Sigmoid colon (tissue), 7 donors: ENCODE data around the gene BTAF1. TPM values are rescaled to one million over a fixed set of nuclear protein-coding genes. Genes with fewer than 3 reads are reported as not detected.

ENCODE experiments used
- DNase-seq: peaks from one replicate; pipeline ENCODE4 v3.0.0-alpha.2; 2019
- H3K27ac ChIP-seq, 4 donors: fragments of 200-600 bp; sonication (generic); one replicate each; pipeline ENCODE4 v1.5.1; 2016 to 2019; ENCODE audit warnings: mild to moderate bottlenecking in 1 of 4
- H3K27me3 ChIP-seq, 3 donors: fragments of 200-600 bp; sonication (generic); one replicate each; pipeline ENCODE4 v1.5.1; 2019; ENCODE audit warnings: mild to moderate bottlenecking in 1 of 3
- H3K36me3 ChIP-seq, 4 donors: fragments of 200-600 bp; sonication (generic); one replicate each; pipeline ENCODE4 v1.5.1; 2016 to 2019
- H3K4me1 ChIP-seq, 4 donors: fragments of 200-600 bp; sonication (generic); one replicate each; pipeline ENCODE4 v1.5.1; 2017 to 2019
- H3K4me3 ChIP-seq, 4 donors: fragments of 200-600 bp; sonication (generic); one replicate each; pipeline ENCODE4 v1.5.1; 2017 to 2019; ENCODE audit warnings: mild to moderate bottlenecking in 2 of 4, moderate library complexity in 1 of 4
- H3K9me3 ChIP-seq, 4 donors: fragments of 200-600 bp in 3 of 4; sonication (generic) in 3 of 4; one replicate each; pipeline versions ENCODE4 v1.5.1 to v1.6.1; 2013 to 2019
- CTCF ChIP-seq, 4 experiments: fragments of 450-650 bp in 3 of 4; fragments of 200-600 bp in 1 of 4; IDR thresholded peaks; one replicate each; pipeline ENCODE4 v1.5.1; 2016 to 2019; ENCODE audit warnings: antibody characterized with exemption in 4 of 4, mild to moderate bottlenecking in 3 of 4, moderate library complexity in 2 of 4
- EP300 ChIP-seq, 4 donors: sonication (generic); formaldehyde crosslinking; IDR thresholded peaks; one replicate each; pipeline ENCODE4 v1.6.1; 2017; ENCODE audit warnings: antibody characterized with exemption in 4 of 4
- POLR2A ChIP-seq, 2 donors: fragments of 450-650 bp; IDR thresholded peaks; one replicate each; pipeline ENCODE4 v1.6.1; 2016; ENCODE audit warnings: antibody characterized with exemption in 2 of 2, mild to moderate bottlenecking in 2 of 2, moderate library complexity in 2 of 2
- POLR2AphosphoS5 ChIP-seq, 4 donors: sonication (generic); formaldehyde crosslinking; IDR thresholded peaks; one replicate each; pipeline ENCODE4 v1.6.1; 2017; ENCODE audit warnings: antibody characterized with exemption in 4 of 4
- WGBS, 2 donors: extraction: QIAGEN DNeasy Blood & Tissue Kit; methylation state at CpG; one replicate each; pipeline ENCODE4 v1.1.7; 2013; 5-methylcytosine and 5-hydroxymethylcytosine counted together
- intact Hi-C: fragments of 100-400 bp; cut with DNase I; formaldehyde crosslinking; loops from one replicate; pipeline ENCODE4 v1.15.1; 2023
- polyA plus RNA-seq, 3 donors: library from polyadenylated mRNA; stranded (reverse); fragments of 200-250 nt; gene quantifications; one replicate each; pipeline ENCODE4 v1.2.3, GENCODE V29; 2013
- total RNA-seq, 4 donors: library from RNA; depleted of rRNA; stranded (reverse); fragments of >200 nt; gene quantifications; one replicate each; pipeline ENCODE4 v1.1.0, GENCODE V29; 2016
- donor health status: healthy with polysubstance abuse.
- donor health status: Bipolar disorder and iron deficiency.
- donor health status: healthy.

BTAF1 gene
- total and polyA plus RNA-seq, 7 donors = 1.8 to 45.5 (median 34.6) TPM

- intact Hi-C loops = no loop called here
- H3K9me3 ChIP-seq = no peaks in the 10 kb centered on the region
- WGBS, 2 donors = 76 to 78% methylated on average over 1 of the region's 1 CpG
- TF ChIP-seq CTCF (IDR thresholded peaks at IDR 0.05) = no peak
- H3K4me3 ChIP-seq = no peak overlapping the region
- no peaks in the 10 kb centered on the region for H3K4me1 ChIP-seq
- DNase-seq = no peak
- H3K27me3 ChIP-seq = no peaks in the 10 kb centered on the region
- H3K36me3 ChIP-seq = peaks cover 0 to 54% (median 18%) of the 10 kb centered on the region in 4 donors
- no peak overlapping the region for H3K27ac ChIP-seq
Observed at GRCh38 chr10:91980319-91980718, 56.7 kb downstream of the BTAF1 start.

- H3K27ac ChIP-seq = no peak overlapping the region
- DNase-seq = no peak
- H3K27me3 ChIP-seq = no peaks in the 10 kb centered on the region
- H3K4me3 ChIP-seq = no peak overlapping the region
- intact Hi-C loops = no loop called here
- no peaks in the 10 kb centered on the region for H3K4me1 ChIP-seq
- TF ChIP-seq POLR2AphosphoS5 (IDR thresholded peaks at IDR 0.05) (no peak), EP300 (IDR thresholded peaks at IDR 0.05) (no peak), CTCF (IDR thresholded peaks at IDR 0.05) (no peak), POLR2A (IDR thresholded peaks at IDR 0.05) (no peak)
- H3K36me3 ChIP-seq = peaks cover 0 to 64% (median 18%) of the 10 kb centered on the region in 4 donors
- H3K9me3 ChIP-seq = no peaks in the 10 kb centered on the region
Observed at GRCh38 chr10:91983416-91983815, 59.8 kb downstream of the BTAF1 start.

DNA sequence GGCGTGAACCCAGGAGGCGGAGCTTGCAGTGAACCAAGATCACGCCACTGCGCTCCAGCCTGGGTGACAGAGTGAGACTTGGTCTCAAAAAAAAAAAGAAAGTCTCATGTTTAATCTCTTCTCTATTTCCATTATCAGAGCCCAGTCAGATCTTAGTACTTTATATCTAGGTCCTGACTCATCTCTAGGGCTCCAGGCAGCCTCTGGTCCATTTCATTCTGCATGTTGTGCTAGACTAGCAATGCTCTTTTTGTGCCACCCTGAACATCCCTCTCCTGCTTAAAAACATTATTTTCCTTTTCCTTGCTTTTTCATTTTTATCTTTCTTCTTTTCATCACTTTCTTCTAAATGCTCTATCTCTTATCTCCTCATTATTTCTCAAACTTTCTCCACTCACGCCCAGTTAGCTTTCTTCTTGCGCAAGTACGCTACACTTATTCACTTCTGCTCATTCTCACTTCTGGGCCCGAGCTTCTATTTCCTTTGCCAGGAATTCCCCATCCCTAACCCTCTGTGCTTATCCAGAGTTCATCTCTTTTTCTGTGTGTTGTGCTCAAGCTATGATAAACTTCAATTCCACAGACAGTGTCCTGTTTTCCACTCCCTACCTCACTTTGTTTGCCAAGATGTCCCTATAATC, 63.9 kb downstream of the BTAF1 start:
- TF ChIP-seq POLR2A (IDR thresholded peaks at IDR 0.05) (no peak), EP300 (IDR thresholded peaks at IDR 0.05) (no peak), POLR2AphosphoS5 (IDR thresholded peaks at IDR 0.05) (no peak)
- no peaks in the 10 kb centered on the region for H3K27me3 ChIP-seq
- DNase-seq = no peak
- intact Hi-C loops = no loop called here
- H3K9me3 ChIP-seq = no peaks in the 10 kb centered on the region
- H3K4me1 ChIP-seq = no peaks in the 10 kb centered on the region
- H3K36me3 ChIP-seq = peaks cover 4 to 74% (median 16%) of the 10 kb centered on the region in 4 donors
- H3K4me3 ChIP-seq = no peak overlapping the region
- WGBS, 2 donors = 94 to 97% methylated on average over 8 of the region's 8 CpGs
- H3K27ac ChIP-seq = no peak overlapping the region

- Histone ChIP-seq H3K27ac (no peak overlapping the region), H3K27me3 (no peaks in the 10 kb centered on the region), H3K9me3 (no peaks in the 10 kb centered on the region), H3K36me3 (peaks cover 15 to 88% (median 17%) of the 10 kb centered on the region in 4 donors), H3K4me3 (no peak overlapping the region), H3K4me1 (no peaks in the 10 kb centered on the region)
- intact Hi-C loops = no loop called here
- TF ChIP-seq EP300 (IDR thresholded peaks at IDR 0.05) (no peak), CTCF (IDR thresholded peaks at IDR 0.05) (no peak), POLR2AphosphoS5 (IDR thresholded peaks at IDR 0.05) (no peak), POLR2A (IDR thresholded peaks at IDR 0.05) (no peak)
- 24 to 65% methylated on average over 1 of the region's 1 CpG for WGBS, 2 donors
- DNase-seq = no peak
Observed at GRCh38 chr10:91992031-91992430, 68.5 kb downstream of the BTAF1 start.

- no peaks in the 10 kb centered on the region for H3K27me3 ChIP-seq
- no peaks in the 10 kb centered on the region for H3K9me3 ChIP-seq
- 79% methylated on average over 2 of the region's 2 CpGs for WGBS, 2 donors
- no peak for DNase-seq
- peaks cover 12 to 83% (median 13%) of the 10 kb centered on the region in 4 donors for H3K36me3 ChIP-seq
- no peak overlapping the region for H3K27ac ChIP-seq
- intact Hi-C loops = no loop called here
- TF ChIP-seq POLR2AphosphoS5 (IDR thresholded peaks at IDR 0.05) (no peak), EP300 (IDR thresholded peaks at IDR 0.05) (no peak), POLR2A (IDR thresholded peaks at IDR 0.05) (no peak), CTCF (IDR thresholded peaks at IDR 0.05) (no peak)
- H3K4me3 ChIP-seq = no peak overlapping the region
- no peaks in the 10 kb centered on the region for H3K4me1 ChIP-seq
Observed at GRCh38 chr10:91996266-91996665, 72.7 kb downstream of the BTAF1 start.
